Measurements from ENCODE around the gene CHSY1. TPM values are rescaled to one million over a fixed set of nuclear protein-coding genes. Genes with fewer than 3 reads are reported as not detected.

Gene CHSY1
- total and polyA plus RNA-seq, 2 experiments from 2014 or later: 5.2 to 31.3 TPM

DNA sequence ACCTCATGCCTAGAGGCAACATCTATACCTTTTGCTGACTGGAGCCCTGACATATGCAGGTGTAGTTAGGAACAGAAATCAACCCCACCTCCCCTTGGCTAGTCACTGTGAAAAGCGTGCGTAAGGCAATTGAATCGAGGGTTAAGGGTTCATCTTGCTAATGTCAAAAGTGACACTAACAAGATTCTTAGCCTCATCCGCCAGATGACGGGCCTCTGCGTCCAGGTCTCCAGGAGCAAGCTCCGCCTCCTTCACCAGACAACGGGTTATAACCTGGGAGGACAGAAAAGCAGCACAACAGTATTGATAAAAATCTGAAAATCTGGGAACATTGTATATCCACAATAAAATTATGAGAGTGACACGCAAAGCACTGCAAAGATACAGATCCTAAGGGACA, 20.7 kb upstream of the CHSY1 start:
- in situ Hi-C loops (cut with MboI): loop anchor here (25.0 kb wide), 1 partner anchor 360 kb away; the partner anchor contains the start of gene LRRK1
- Histone ChIP-seq H3K36me3 (ENCODE audit: low read depth) (peaks cover 48% of the 10 kb centered on the region), H3K9ac (no peak overlapping the region), H2AFZ (no peak overlapping the region), H3K79me2 (ENCODE audit: insufficient read depth) (peaks cover 43% of the 10 kb centered on the region), H3K27me3 (replicated peaks; ENCODE audit: insufficient read depth) (no peaks in the 10 kb centered on the region), H3K4me2 (ENCODE audit: unreplicated experiment) (no peak overlapping the region), H3K9me3 (ENCODE audit: low read depth) (no peaks in the 10 kb centered on the region), H3F3A (ENCODE audit: insufficient read depth) (peaks cover 70% of the 10 kb centered on the region), H3K4me1 (ENCODE audit: insufficient read depth) (peaks cover 22% of the 10 kb centered on the region), H3K9me2 (ENCODE audit: insufficient read depth) (no peaks in the 10 kb centered on the region), H3K4me3 (no peak overlapping the region), H4K20me1 (ENCODE audit: insufficient read depth) (no peaks in the 10 kb centered on the region), H3K27ac (no peak overlapping the region)
- DNase-seq: no peak
- no peak for TF ChIP-seq EZH2 (IDR thresholded peaks at IDR 0.05; ENCODE audit: insufficient read depth, poor library complexity, severe bottlenecking)
- 82 to 86% methylated on average over 9 of the region's 9 CpGs for WGBS, 2 experiments (ENCODE audit: low coverage in 1 of 2, low lambda C conversion rate in 2 of 2, missing lambda C conversion rate in 2 of 2)

DNA sequence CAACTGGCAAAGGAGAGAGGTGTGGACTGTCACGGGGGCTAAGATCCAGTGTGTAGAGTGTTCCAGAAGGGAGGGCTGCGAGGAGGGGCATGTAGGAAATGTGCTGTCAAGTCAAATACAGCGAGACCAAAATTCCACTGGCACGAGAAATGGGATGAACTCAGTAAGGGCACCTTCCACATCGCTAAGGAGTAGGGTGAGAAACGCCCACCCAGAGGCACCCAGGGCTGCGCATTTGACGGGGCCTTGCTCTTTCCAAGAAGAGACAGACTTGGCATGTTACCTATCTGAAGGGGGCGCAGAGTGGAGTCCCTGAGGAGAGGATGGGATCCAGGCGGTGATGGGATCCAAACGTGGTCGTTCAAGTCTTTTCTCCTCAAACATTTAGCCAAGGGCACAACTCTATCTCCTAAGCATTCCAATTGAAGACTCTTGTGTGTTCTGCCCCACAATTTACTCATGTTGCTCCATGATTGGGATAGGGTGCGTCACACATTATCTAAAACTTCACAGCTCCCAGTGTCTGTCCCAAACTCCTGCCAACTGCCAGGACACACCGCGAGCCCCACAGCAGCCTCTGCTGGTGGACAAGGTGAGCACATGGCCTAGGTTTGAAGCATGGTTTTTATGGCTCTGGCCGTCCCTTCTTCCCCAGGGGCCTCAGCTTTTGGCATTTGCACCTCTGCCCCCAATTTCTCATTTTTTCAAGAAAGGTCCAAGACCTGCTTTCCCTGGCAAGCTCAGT, 17.8 kb upstream of the CHSY1 start:
- Histone ChIP-seq H3K9me3 (ENCODE audit: low read depth) (no peaks in the 10 kb centered on the region), H3K27me3 (replicated peaks; ENCODE audit: insufficient read depth) (no peaks in the 10 kb centered on the region), H3K79me2 (ENCODE audit: insufficient read depth) (peaks cover 19% of the 10 kb centered on the region), H3K4me3 (no peak overlapping the region), H3K27ac (no peak overlapping the region), H3K9ac (no peak overlapping the region), H3K4me2 (ENCODE audit: unreplicated experiment) (no peak overlapping the region), H3F3A (ENCODE audit: insufficient read depth) (peaks cover 86% of the 10 kb centered on the region), H3K9me2 (ENCODE audit: insufficient read depth) (no peaks in the 10 kb centered on the region), H3K36me3 (ENCODE audit: low read depth) (peaks cover 39% of the 10 kb centered on the region), H2AFZ (no peak overlapping the region), H4K20me1 (ENCODE audit: insufficient read depth) (no peaks in the 10 kb centered on the region), H3K4me1 (ENCODE audit: insufficient read depth) (peaks cover 33% of the 10 kb centered on the region)
- peak; percentile 61 for DNase-seq
- 76 to 77% methylated on average over 16 of the region's 16 CpGs for WGBS, 2 experiments (ENCODE audit: low coverage in 1 of 2, low lambda C conversion rate in 2 of 2, missing lambda C conversion rate in 2 of 2)
- TF ChIP-seq EZH2 (IDR thresholded peaks at IDR 0.05; ENCODE audit: insufficient read depth, poor library complexity, severe bottlenecking): no peak
- TF ChIP-seq EZH2phosphoT487 (IDR thresholded peaks at IDR 0.05; ENCODE audit: insufficient read depth, low read depth): no peak
- in situ Hi-C loops (cut with MboI): loop anchor here (10.0 to 25.0 kb wide), 2 partner anchors 357 to 655 kb away; partner anchors contain the start of gene LRRK1

DNA sequence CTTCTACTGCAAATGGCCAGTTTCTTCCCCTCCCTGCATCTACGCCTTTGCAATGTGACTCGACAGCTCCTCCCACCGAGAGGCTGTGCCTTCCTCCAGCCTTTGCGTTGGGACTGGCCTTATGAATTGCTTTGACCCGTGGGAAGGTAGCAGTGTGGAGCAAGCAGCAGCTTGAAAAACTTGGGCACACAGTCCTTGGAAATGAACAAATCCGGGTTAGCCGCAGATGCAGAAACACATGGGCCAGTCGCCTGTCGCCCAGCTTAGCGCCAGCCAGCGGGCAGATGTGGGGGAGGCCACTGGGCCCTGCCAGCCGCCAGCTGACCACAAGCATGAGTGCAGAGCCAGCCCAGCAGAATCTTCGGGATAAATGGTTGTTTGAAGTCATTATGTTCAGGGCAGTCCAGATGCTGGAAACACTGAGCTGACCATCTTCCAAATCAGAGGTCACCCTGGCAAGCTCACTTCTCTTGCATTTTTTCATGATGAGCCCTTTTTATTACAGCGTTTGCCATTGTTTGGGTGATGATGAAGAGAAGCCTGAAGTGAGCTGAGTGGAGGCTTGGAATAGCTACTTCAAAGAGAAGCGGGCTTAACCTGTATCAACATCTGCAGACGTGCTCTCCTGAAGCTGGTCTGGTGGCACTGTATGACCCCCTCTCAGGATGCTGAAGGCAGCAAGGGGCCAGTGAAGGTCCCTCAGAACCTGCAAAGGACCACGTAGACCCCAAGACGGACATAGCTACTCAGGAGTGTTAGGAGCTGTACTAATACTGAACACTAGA, 15.7 kb upstream of the CHSY1 start:
- H3K4me1 ChIP-seq (ENCODE audit: insufficient read depth): peaks cover 33% of the 10 kb centered on the region
- no peaks in the 10 kb centered on the region for H4K20me1 ChIP-seq (ENCODE audit: insufficient read depth)
- WGBS, 2 experiments (ENCODE audit: low coverage in 1 of 2, low lambda C conversion rate in 2 of 2, missing lambda C conversion rate in 2 of 2): 13 to 14% methylated on average over 18 of the region's 18 CpGs
- H3K9me3 ChIP-seq (ENCODE audit: low read depth): no peaks in the 10 kb centered on the region
- peaks cover 69% of the 10 kb centered on the region for H3F3A ChIP-seq (ENCODE audit: insufficient read depth)
- H3K9me2 ChIP-seq (ENCODE audit: insufficient read depth): no peaks in the 10 kb centered on the region
- peak overlapping the region; percentile 73 for H3K9ac ChIP-seq
- peak; percentile 94 for DNase-seq
- peak overlapping the region; percentile 76 for H3K4me2 ChIP-seq (ENCODE audit: unreplicated experiment)
- H2AFZ ChIP-seq: peak overlapping the region; percentile 67
- H3K79me2 ChIP-seq (ENCODE audit: insufficient read depth): no peaks in the 10 kb centered on the region; the same call in 1 of the 2 replicates
- no peaks in the 10 kb centered on the region for H3K27me3 ChIP-seq (replicated peaks; ENCODE audit: insufficient read depth)
- peaks cover 18% of the 10 kb centered on the region for H3K36me3 ChIP-seq (ENCODE audit: low read depth)
- peak overlapping the region; percentile 86 for H3K27ac ChIP-seq
- in situ Hi-C loops (cut with MboI): loop anchor here (10.0 to 25.0 kb wide), 2 partner anchors 355 to 653 kb away; partner anchors contain the start of gene LRRK1
- H3K4me3 ChIP-seq: peak overlapping the region; percentile 34
- TF ChIP-seq EZH2phosphoT487 (IDR thresholded peaks at IDR 0.05; ENCODE audit: insufficient read depth, low read depth): no peak
- TF ChIP-seq EZH2 (IDR thresholded peaks at IDR 0.05; ENCODE audit: insufficient read depth, poor library complexity, severe bottlenecking): no peak

DNA sequence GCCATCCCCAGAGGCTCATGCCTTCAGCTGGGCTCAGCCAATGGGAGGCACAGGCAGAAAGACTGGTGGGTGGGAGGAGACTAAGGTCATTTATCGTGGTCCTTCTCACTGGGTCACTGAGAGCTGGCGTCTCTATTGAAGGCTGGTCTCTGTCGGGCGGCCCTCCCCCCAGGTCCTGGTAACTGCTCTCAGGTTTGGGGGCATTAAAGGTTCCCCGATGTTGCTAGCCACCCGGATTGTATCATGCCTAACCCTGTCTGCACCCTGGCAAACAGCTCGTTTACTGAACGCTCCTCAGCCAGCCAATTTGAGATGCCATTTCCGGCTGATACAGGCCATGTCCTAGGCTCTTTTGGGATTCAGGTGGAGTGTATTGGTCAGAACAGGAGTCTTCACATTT, 14.9 kb upstream of the CHSY1 start:
- no peaks in the 10 kb centered on the region for H3K9me3 ChIP-seq (ENCODE audit: low read depth)
- no peaks in the 10 kb centered on the region for H3K27me3 ChIP-seq (replicated peaks; ENCODE audit: insufficient read depth)
- peak overlapping the region; percentile 86 for H3K27ac ChIP-seq
- peaks cover 10% of the 10 kb centered on the region for H3K36me3 ChIP-seq (ENCODE audit: low read depth)
- WGBS, 2 experiments (ENCODE audit: low coverage in 1 of 2, low lambda C conversion rate in 2 of 2, missing lambda C conversion rate in 2 of 2): 50 to 59% methylated on average over 9 of the region's 9 CpGs
- TF ChIP-seq EZH2phosphoT487 (IDR thresholded peaks at IDR 0.05; ENCODE audit: insufficient read depth, low read depth): no peak
- no peak for TF ChIP-seq EZH2 (IDR thresholded peaks at IDR 0.05; ENCODE audit: insufficient read depth, poor library complexity, severe bottlenecking)
- no peaks in the 10 kb centered on the region for H3K9me2 ChIP-seq (ENCODE audit: insufficient read depth)
- H2AFZ ChIP-seq: peak overlapping the region; percentile 67
- H3F3A ChIP-seq (ENCODE audit: insufficient read depth): peaks cover 62% of the 10 kb centered on the region
- no peak for DNase-seq
- peak overlapping the region; percentile 34 for H3K4me3 ChIP-seq
- in situ Hi-C loops (cut with MboI): loop anchor here (10.0 to 25.0 kb wide), 2 partner anchors 354 to 652 kb away; partner anchors contain the start of gene LRRK1
- peak overlapping the region; percentile 76 for H3K4me2 ChIP-seq (ENCODE audit: unreplicated experiment)
- H3K79me2 ChIP-seq (ENCODE audit: insufficient read depth): no peaks in the 10 kb centered on the region
- H3K9ac ChIP-seq: peak overlapping the region; percentile 73
- H3K4me1 ChIP-seq (ENCODE audit: insufficient read depth): peaks cover 33% of the 10 kb centered on the region
- H4K20me1 ChIP-seq (ENCODE audit: insufficient read depth): no peaks in the 10 kb centered on the region

All from GM23248 (cell line).